ENCODE measurements around the gene IL13. TPM values are rescaled to one million over a fixed set of nuclear protein-coding genes. Genes with fewer than 3 reads are reported as not detected.

The IL13 gene
- total and polyA plus RNA-seq, 4 experiments from 2014 or later = not detected

DNA sequence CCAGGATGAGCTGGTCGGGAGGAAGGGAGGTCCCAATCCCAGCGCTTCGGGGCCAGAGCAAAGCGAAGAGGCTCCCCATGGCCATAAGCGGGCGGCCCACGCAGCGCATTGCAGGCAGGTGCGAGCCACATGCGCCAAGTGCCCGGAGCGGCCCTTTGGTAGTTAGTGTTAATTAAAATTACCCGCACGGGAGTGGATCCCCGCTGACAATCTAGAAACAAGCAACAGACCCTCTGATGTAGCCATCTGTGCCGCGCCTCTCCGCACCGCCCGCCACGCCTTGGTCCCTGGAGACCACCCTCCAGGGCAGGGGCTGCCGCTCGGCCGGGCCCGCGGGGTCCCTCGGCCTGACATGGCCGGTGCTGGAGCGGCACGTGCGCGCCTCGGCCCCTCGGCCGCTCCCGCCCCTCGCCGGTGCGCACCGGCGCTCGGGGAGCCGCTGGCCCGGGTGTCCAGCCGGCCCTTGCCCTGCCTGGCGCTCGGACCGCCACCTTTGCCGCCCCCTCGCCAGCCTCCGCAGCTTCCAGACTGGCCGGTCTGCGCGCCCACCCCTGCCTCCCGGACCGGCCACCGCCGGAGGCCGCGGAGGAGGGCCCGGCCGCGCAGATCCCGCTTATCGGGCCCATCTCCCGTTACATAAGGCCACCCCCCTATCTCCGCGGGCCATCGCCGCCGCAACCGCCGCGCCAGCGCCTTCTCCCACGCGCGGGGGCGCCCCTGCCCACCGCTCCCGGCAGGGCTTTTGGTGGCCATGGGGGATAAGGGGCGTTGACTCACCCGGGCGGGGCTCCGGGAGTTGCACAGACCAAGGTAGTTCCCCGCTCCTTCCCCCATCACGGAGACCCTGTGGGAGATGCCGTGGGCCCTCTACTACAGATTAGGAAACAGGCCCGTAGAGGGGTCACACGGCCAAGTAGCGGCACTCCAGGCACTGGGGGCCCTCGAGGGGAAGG lies 1.9 kb upstream of the IL13 start:
- Mint-ChIP-seq H3K27ac (peak overlapping the region in 1 of 7 donors; percentile 60), H3K9me3 (peaks cover 0 to 7% (median 2%) of the 10 kb centered on the region in 8 donors), H3K4me3 (peak overlapping the region in 7 of 8 donors; percentile 39 to 72 (median 57)), H3K27me3 (peaks cover 14 to 15% of the 10 kb centered on the region in 2 donors), H3K4me1 (peaks cover 5 to 22% (median 6%) of the 10 kb centered on the region in 4 donors), H3K36me3 (no peaks in the 10 kb centered on the region)
- no peak overlapping the region for H3K27ac ChIP-seq (ENCODE audit: low read depth, low read length)
- no peaks in the 10 kb centered on the region for H3K36me3 ChIP-seq (ENCODE audit: insufficient read depth, low read length)
- CTCF ChIA-PET (ENCODE audit: partially characterized antibody) = no interaction called here
- peak in 2 of 5 donors; percentile 26 to 50 for DNase-seq
- H3K27me3 ChIP-seq (ENCODE audit: insufficient read depth, low read length) = peaks cover 7% of the 10 kb centered on the region
- peaks cover 10% of the 10 kb centered on the region for H3K4me1 ChIP-seq (ENCODE audit: insufficient read depth, low read length)
- H3K9me3 ChIP-seq (ENCODE audit: control insufficient read depth in 1 of 2, low read length in 2 of 2) = no peaks in the 10 kb centered on the region
- POLR2A ChIA-PET (ENCODE audit: partially characterized antibody) = no interaction called here
- peak overlapping the region in 1 of 2 donors; percentile 19 for H3K4me3 ChIP-seq (ENCODE audit: low read length in 2 of 2)
- intact Hi-C loops (cut with micrococcal nuclease) = no loop called here

GRCh38 chr5:132656774-132657355 lies 1.1 kb upstream of the IL13 start:
- peaks cover 14 to 15% of the 10 kb centered on the region in 2 donors for H3K27me3 Mint-ChIP-seq
- no peak for DNase-seq
- H3K9me3 Mint-ChIP-seq = peaks cover 0 to 2% (median 0%) of the 10 kb centered on the region in 8 donors

GRCh38 chr5:132658381-132659302 lies 669 bp downstream of the IL13 start:
- no peaks in the 10 kb centered on the region for H3K36me3 ChIP-seq (ENCODE audit: insufficient read depth, low read length)
- H3K4me1 ChIP-seq (ENCODE audit: insufficient read depth, low read length) = peaks cover 23% of the 10 kb centered on the region
- no peaks in the 10 kb centered on the region for H3K36me3 Mint-ChIP-seq
- CTCF ChIA-PET (ENCODE audit: partially characterized antibody) = interaction anchor here (1.9 kb wide), 1 partner anchor 57 kb away, joined by 5 read pairs; no protein-coding TSS in a partner anchor
- no peaks in the 10 kb centered on the region for H3K9me3 Mint-ChIP-seq
- peaks cover 13 to 31% (median 15%) of the 10 kb centered on the region in 4 donors for H3K4me1 Mint-ChIP-seq
- H3K27me3 Mint-ChIP-seq = peaks cover 12 to 15% of the 10 kb centered on the region in 2 donors
- POLR2A ChIA-PET (ENCODE audit: partially characterized antibody) = no interaction called here
- H3K27ac Mint-ChIP-seq = no peak overlapping the region
- H3K4me3 Mint-ChIP-seq = peak overlapping the region in 1 of 8 donors; percentile 11
- no peak overlapping the region for H3K4me3 ChIP-seq (ENCODE audit: low read length in 2 of 2)
- H3K9me3 ChIP-seq (ENCODE audit: control insufficient read depth in 1 of 2, low read length in 2 of 2) = no peaks in the 10 kb centered on the region
- H3K27ac ChIP-seq (ENCODE audit: low read depth, low read length) = no peak overlapping the region
- peaks cover 7% of the 10 kb centered on the region for H3K27me3 ChIP-seq (ENCODE audit: insufficient read depth, low read length)
- DNase-seq = no peak
- intact Hi-C loops (cut with micrococcal nuclease) = no loop called here

More at GRCh38 chr5:132656774-132657355, 1.1 kb upstream of the IL13 start:
- no peaks in the 10 kb centered on the region for H3K36me3 Mint-ChIP-seq
- Histone ChIP-seq H3K9me3 (ENCODE audit: control insufficient read depth in 1 of 2, low read length in 2 of 2) (no peaks in the 10 kb centered on the region), H3K36me3 (ENCODE audit: insufficient read depth, low read length) (no peaks in the 10 kb centered on the region), H3K4me3 (ENCODE audit: low read length in 2 of 2) (peak overlapping the region in 1 of 2 donors; percentile 19), H3K27me3 (ENCODE audit: insufficient read depth, low read length) (peaks cover 7% of the 10 kb centered on the region), H3K27ac (ENCODE audit: low read depth, low read length) (no peak overlapping the region), H3K4me1 (ENCODE audit: insufficient read depth, low read length) (peaks cover 10% of the 10 kb centered on the region)
- H3K4me1 Mint-ChIP-seq = peaks cover 5 to 22% (median 6%) of the 10 kb centered on the region in 4 donors
- H3K27ac Mint-ChIP-seq = peak overlapping the region in 2 of 7 donors; percentile 53 to 60
- POLR2A ChIA-PET (ENCODE audit: partially characterized antibody) = no interaction called here
- H3K4me3 Mint-ChIP-seq = peak overlapping the region; percentile 9 to 72 (median 56)
- CTCF ChIA-PET (ENCODE audit: partially characterized antibody) = no interaction called here
- intact Hi-C loops (cut with micrococcal nuclease) = no loop called here

DNA sequence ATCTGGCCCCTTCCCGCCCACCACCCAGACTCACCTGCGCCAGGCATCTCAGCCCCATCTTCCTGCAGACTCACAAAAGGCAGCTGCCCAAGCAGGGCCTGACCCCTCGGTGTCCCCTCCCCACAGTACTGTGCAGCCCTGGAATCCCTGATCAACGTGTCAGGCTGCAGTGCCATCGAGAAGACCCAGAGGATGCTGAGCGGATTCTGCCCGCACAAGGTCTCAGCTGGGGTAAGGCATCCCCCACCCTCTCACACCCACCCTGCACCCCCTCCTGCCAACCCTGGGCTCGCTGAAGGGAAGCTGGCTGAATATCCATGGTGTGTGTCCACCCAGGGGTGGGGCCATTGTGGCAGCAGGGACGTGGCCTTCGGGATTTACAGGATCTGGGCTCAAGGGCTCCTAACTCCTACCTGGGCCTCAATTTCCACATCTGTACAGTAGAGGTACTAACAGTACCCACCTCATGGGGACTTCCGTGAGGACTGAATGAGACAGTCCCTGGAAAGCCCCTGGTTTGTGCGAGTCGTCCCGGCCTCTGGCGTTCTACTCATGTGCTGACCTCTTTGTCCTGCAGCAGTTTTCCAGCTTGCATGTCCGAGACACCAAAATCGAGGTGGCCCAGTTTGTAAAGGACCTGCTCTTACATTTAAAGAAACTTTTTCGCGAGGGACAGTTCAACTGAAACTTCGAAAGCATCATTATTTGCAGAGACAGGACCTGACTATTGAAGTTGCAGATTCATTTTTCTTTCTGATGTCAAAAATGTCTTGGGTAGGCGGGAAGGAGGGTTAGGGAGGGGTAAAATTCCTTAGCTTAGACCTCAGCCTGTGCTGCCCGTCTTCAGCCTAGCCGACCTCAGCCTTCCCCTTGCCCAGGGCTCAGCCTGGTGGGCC lies 1.9 kb downstream of the IL13 start:
- Histone ChIP-seq H3K36me3 (ENCODE audit: insufficient read depth, low read length) (no peaks in the 10 kb centered on the region), H3K4me3 (ENCODE audit: low read length in 2 of 2) (no peak overlapping the region), H3K4me1 (ENCODE audit: insufficient read depth, low read length) (peaks cover 31% of the 10 kb centered on the region), H3K27me3 (ENCODE audit: insufficient read depth, low read length) (peaks cover 7% of the 10 kb centered on the region), H3K9me3 (ENCODE audit: control insufficient read depth in 1 of 2, low read length in 2 of 2) (no peaks in the 10 kb centered on the region), H3K27ac (ENCODE audit: low read depth, low read length) (no peak overlapping the region)
- DNase-seq = no peak
- Mint-ChIP-seq H3K27me3 (peaks cover 10 to 13% of the 10 kb centered on the region in 2 donors), H3K9me3 (no peaks in the 10 kb centered on the region), H3K4me1 (peaks cover 13 to 39% (median 21%) of the 10 kb centered on the region in 4 donors), H3K36me3 (no peaks in the 10 kb centered on the region), H3K27ac (peak overlapping the region in 4 of 7 donors; percentile 22 to 63 (median 30)), H3K4me3 (no peak overlapping the region)
- CTCF ChIA-PET (ENCODE audit: partially characterized antibody) = no interaction called here
- POLR2A ChIA-PET (ENCODE audit: partially characterized antibody) = interaction anchor here (1.2 kb wide), 1 partner anchor 15 kb away, joined by 4 read pairs; no protein-coding TSS in a partner anchor
- intact Hi-C loops (cut with micrococcal nuclease) = no loop called here

- intact Hi-C loops (cut with micrococcal nuclease) = no loop called here
- Histone ChIP-seq H3K4me3 (ENCODE audit: low read length in 2 of 2) (no peak overlapping the region), H3K4me1 (ENCODE audit: insufficient read depth, low read length) (peaks cover 29% of the 10 kb centered on the region), H3K36me3 (ENCODE audit: insufficient read depth, low read length) (no peaks in the 10 kb centered on the region), H3K27me3 (ENCODE audit: insufficient read depth, low read length) (peaks cover 5% of the 10 kb centered on the region), H3K27ac (ENCODE audit: low read depth, low read length) (no peak overlapping the region), H3K9me3 (ENCODE audit: control insufficient read depth in 1 of 2, low read length in 2 of 2) (no peaks in the 10 kb centered on the region)
- peak overlapping the region in 3 of 7 donors; percentile 46 to 65 (median 56) for H3K27ac Mint-ChIP-seq
- no peak for DNase-seq
- H3K4me3 Mint-ChIP-seq = no peak overlapping the region
- peaks cover 16 to 39% (median 20%) of the 10 kb centered on the region in 4 donors for H3K4me1 Mint-ChIP-seq
- CTCF ChIA-PET (ENCODE audit: partially characterized antibody) = no interaction called here
- H3K36me3 Mint-ChIP-seq = no peaks in the 10 kb centered on the region
- POLR2A ChIA-PET (ENCODE audit: partially characterized antibody) = interaction anchor here (1.2 to 2.4 kb wide), 2 partner anchors 13 to 14 kb away, joined by 4 to 8 read pairs; no protein-coding TSS in a partner anchor
- H3K9me3 Mint-ChIP-seq = no peaks in the 10 kb centered on the region
- peaks cover 9 to 12% of the 10 kb centered on the region in 2 donors for H3K27me3 Mint-ChIP-seq
These were observed 3.4 kb downstream of the IL13 start for GRCh38 chr5:132661231-132662003.

All from CD4-positive, alpha-beta memory T cell (primary cell).